Measurements from ENCODE around the gene GPR137. TPM values are rescaled to one million over a fixed set of nuclear protein-coding genes. Genes with fewer than 3 reads are reported as not detected.
A peak's percentile ranks its signal among the peaks of the same experiment; 100 is the strongest.

The GPR137 gene
- total and polyA plus RNA-seq, 9 of the 15 experiments (the other 6 are each of a cell fraction or from before 2014, with no cell fraction given), result 0.32 to 26.7 (median 10.7) TPM

- no peak for TF ChIP-seq ARID3B (CRISPR knock-in tag; IDR thresholded peaks at IDR 0.05; ENCODE audit: borderline replicate concordance)
- TF ChIP-seq MCM2 (IDR thresholded peaks at IDR 0.05; ENCODE audit: low read depth), result no peak
- TF ChIP-seq TAF9B (IDR thresholded peaks at IDR 0.05; ENCODE audit: partially characterized antibody), result no peak
- no peak for TF ChIP-seq ZBTB49 (CRISPR knock-in tag; IDR thresholded peaks at IDR 0.05; ENCODE audit: borderline replicate concordance)
- TF ChIP-seq THRA (IDR thresholded peaks at IDR 0.05), result no peak
- TF ChIP-seq SREBF1 (IDR thresholded peaks at IDR 0.05; ENCODE audit: borderline replicate concordance, low read depth, low read length), result no peak
- TF ChIP-seq AFF4 (CRISPR knock-in tag; IDR thresholded peaks at IDR 0.05), result no peak; the same call in 1 of the 2 replicates
- no peak for TF ChIP-seq HINFP (tag; conservative IDR thresholded peaks at IDR 0.05; ENCODE audit: low read depth)
- peak; percentile 84 for TF ChIP-seq CHD1 (IDR thresholded peaks at IDR 0.05; ENCODE audit: low read length)
- TF ChIP-seq NR1H2 (CRISPR knock-in tag; IDR thresholded peaks at IDR 0.05), result no peak
- TF ChIP-seq FOXA1 (IDR thresholded peaks at IDR 0.05; ENCODE audit: borderline replicate concordance), result no peak
- no peak for TF ChIP-seq ATF1 (CRISPR knock-in tag; IDR thresholded peaks at IDR 0.05)
- TF ChIP-seq ATF1 (tag; IDR thresholded peaks at IDR 0.05), result peak; percentile 30; the same call in 1 of the 2 replicates
- peak; percentile 83 for TF ChIP-seq TFAP4 (CRISPR knock-in tag; IDR thresholded peaks at IDR 0.05; ENCODE audit: borderline replicate concordance)
Observed at GRCh38 chr11:64305691-64306562, 20.3 kb downstream of the GPR137 start (continued).
